ENCODE measurements around the gene MRPS21. TPM values are rescaled to one million over a fixed set of nuclear protein-coding genes. Genes with fewer than 3 reads are reported as not detected.

The MRPS21 gene
- total RNA-seq, 4 donors from 2014 or later = 27.4 to 61.0 (median 48.6) TPM

- Histone ChIP-seq H3K9me3 (no peaks in the 10 kb centered on the region), H3K27me3 (no peaks in the 10 kb centered on the region), H3K27ac (no peak within 1 kb of the TSS), H3K4me1 (peaks cover 18 to 34% of the 10 kb centered on the region in 2 donors), H3K36me3 (no peaks in the 10 kb centered on the region), H3K4me3 (replicated peaks in 1 of 3) (no peak within 1 kb of the TSS)
- peak; percentile 71 to 80 for DNase-seq
- no peak for TF ChIP-seq POLR2A (IDR thresholded peaks at IDR 0.05)
- TF ChIP-seq, protein P1, sequence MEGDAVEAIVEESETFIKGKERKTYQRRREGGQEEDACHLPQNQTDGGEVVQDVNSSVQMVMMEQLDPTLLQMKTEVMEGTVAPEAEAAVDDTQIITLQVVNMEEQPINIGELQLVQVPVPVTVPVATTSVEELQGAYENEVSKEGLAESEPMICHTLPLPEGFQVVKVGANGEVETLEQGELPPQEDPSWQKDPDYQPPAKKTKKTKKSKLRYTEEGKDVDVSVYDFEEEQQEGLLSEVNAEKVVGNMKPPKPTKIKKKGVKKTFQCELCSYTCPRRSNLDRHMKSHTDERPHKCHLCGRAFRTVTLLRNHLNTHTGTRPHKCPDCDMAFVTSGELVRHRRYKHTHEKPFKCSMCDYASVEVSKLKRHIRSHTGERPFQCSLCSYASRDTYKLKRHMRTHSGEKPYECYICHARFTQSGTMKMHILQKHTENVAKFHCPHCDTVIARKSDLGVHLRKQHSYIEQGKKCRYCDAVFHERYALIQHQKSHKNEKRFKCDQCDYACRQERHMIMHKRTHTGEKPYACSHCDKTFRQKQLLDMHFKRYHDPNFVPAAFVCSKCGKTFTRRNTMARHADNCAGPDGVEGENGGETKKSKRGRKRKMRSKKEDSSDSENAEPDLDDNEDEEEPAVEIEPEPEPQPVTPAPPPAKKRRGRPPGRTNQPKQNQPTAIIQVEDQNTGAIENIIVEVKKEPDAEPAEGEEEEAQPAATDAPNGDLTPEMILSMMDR (IDR thresholded peaks at IDR 0.05) = no peak
- intact Hi-C loops (cut with DNase I) = loop anchor here (2.0 kb wide), 1 partner anchor 21 kb away; no protein-coding TSS in a partner anchor
- WGBS, 2 donors = 36 to 37% methylated on average over 13 of the region's 13 CpGs
Observed at GRCh38 chr1:150257624-150258585, 35.8 kb upstream of the MRPS21 start, which contains the start of gene CA14. CA14 (plus strand) TSS chr1:150257774; CDS start chr1:150258129, 355 bp downstream.

DNA sequence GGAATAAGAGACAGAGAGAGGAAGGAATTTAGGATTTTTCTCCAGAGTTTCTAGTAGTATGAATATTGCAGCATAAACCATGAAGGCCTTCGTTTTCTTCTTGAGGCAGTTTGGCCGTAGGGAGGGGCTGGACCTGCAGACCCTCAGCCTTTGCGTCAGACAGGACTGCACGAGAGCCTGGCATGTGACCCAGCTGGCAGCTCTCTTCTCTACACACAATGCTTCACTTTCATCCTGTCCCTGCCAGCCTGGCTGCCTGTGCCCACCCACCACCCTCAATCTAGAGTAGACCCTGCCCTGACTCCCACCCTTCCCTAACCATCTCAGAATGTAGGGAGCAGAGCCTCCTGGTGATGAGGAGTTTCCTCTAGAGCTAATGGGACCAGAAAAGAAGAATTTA is 34.4 kb upstream of the MRPS21 start:
- 30 to 31% methylated on average over 4 of the region's 4 CpGs for WGBS, 2 donors
- intact Hi-C loops (cut with DNase I) = no loop called here
- no peaks in the 10 kb centered on the region for H3K27me3 ChIP-seq
- peaks cover 18 to 34% of the 10 kb centered on the region in 2 donors for H3K4me1 ChIP-seq
- peak; percentile 55 for DNase-seq
- no peaks in the 10 kb centered on the region for H3K9me3 ChIP-seq
- H3K27ac ChIP-seq = peak overlapping the region; percentile 73 to 78 (median 78)
- TF ChIP-seq, protein P1 (IDR thresholded peaks at IDR 0.05) = no peak
- TF ChIP-seq POLR2A (IDR thresholded peaks at IDR 0.05) = no peak
- H3K36me3 ChIP-seq = peaks cover 0 to 2% of the 10 kb centered on the region in 2 donors
- H3K4me3 ChIP-seq (replicated peaks in 1 of 3) = no peak overlapping the region

DNA sequence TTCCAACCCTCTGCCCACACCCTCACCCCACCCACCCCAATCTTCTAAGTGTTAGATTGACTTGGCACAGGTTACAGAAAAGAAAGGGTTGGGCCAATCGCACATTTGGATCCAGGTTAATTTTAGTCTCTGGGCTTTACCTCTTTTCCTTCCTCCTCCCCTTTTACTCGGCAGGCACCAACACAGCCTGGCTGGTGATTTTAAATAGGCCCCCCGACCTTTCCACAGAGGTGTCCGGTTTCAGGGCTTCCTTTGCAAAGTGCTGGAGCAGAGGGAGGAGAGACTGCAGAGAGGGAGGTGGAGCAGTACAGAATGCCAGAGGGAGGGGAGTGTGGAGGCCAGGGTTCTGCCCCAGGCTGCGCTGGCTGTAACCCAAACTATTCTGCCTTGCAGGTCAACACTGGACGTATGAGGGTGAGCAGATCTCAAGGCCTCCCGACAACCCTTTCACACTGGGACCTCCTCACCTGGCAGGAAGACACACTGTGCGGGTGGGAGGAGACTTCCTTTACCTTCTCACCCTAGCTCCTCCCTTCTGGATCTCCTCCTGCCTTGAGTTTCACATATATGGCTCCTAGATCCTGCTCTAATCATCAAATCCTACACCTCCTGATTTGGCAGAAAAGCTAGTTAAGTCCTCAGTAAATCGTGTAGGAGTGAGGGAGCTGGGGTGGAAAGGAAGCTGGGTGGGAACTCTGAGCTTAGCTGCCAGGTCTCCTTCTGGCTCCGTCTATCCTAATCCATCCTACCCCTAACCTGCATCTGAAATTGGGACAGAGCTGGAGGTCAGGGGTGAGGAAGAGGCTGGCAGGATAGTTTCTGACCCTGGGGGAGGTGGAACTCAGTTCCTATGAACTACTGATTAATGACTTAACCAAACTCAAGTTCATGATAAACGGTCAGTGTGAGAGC is 33.6 kb upstream of the MRPS21 start:
- TF ChIP-seq, protein P1 (IDR thresholded peaks at IDR 0.05) = no peak
- TF ChIP-seq POLR2A (IDR thresholded peaks at IDR 0.05) = peak in 1 of 2 donors; percentile 58
- Histone ChIP-seq H3K27ac (peak overlapping the region; percentile 73 to 78 (median 78)), H3K4me3 (replicated peaks in 1 of 3) (no peak overlapping the region), H3K4me1 (peaks cover 18 to 34% of the 10 kb centered on the region in 2 donors), H3K36me3 (peaks cover 3 to 7% of the 10 kb centered on the region in 2 donors), H3K27me3 (no peaks in the 10 kb centered on the region), H3K9me3 (no peaks in the 10 kb centered on the region)
- peak; percentile 92 to 93 for DNase-seq
- intact Hi-C loops (cut with DNase I) = no loop called here
- WGBS, 2 donors = 18 to 21% methylated on average over 11 of the region's 11 CpGs

DNA sequence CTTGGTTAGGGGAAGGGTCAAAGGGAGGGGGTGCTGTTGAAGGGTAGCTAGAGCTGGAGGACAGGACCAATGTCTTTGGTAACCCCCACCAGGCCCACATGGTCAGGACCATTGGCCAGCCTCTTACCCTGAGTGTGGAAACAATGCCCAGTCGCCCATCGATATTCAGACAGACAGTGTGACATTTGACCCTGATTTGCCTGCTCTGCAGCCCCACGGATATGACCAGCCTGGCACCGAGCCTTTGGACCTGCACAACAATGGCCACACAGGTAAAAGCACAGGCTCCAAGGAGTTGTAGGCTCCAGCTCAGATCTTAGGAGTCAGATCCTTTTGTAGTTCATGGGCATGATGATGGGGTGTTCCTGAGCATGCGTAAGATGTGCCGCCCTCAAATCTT is 32.3 kb upstream of the MRPS21 start:
- no peaks in the 10 kb centered on the region for H3K27me3 ChIP-seq
- H3K27ac ChIP-seq = no peak overlapping the region
- no peak for DNase-seq
- TF ChIP-seq POLR2A (IDR thresholded peaks at IDR 0.05) = no peak
- TF ChIP-seq, protein P1 (IDR thresholded peaks at IDR 0.05) = no peak
- H3K4me1 ChIP-seq = peaks cover 11 to 31% of the 10 kb centered on the region in 2 donors
- no peak overlapping the region for H3K4me3 ChIP-seq (replicated peaks in 1 of 3)
- H3K9me3 ChIP-seq = no peaks in the 10 kb centered on the region
- 89 to 100% methylated on average over 4 to 6 of the region's 6 CpGs for WGBS, 2 donors
- H3K36me3 ChIP-seq = peaks cover 16 to 19% of the 10 kb centered on the region in 2 donors
- intact Hi-C loops (cut with DNase I) = no loop called here

Data from thyroid gland (tissue), 4 donors.